Activated naive CD4-positive, alpha-beta T cell treated with anti-CD3 and anti-CD28 coated beads, Interleukin-2, amount 50 U/mL, for 16 hours (primary cell): ENCODE measurements around the gene RNF5.
"Not testable (repeated sequence)": the region's sequence is repeated elsewhere in the genome, so short reads cannot be mapped to it uniquely, and the experiment has no call there.

Experiments
- DNase-seq: peaks from one replicate; pipeline ENCODE4 v3.0.0-alpha.2; 2020

RNF5 gene

GRCh38 chr6:32190911-32191677 lies 12.9 kb downstream of the RNF5 start:
- DNase-seq: no peak

- no peak for DNase-seq
Observed at GRCh38 chr6:32191696-32192607, 13.7 kb downstream of the RNF5 start.

GRCh38 chr6:32192608-32193039 lies 14.4 kb downstream of the RNF5 start, which contains the start of gene GPSM3:
Gene GPSM3 (minus strand): TSS chr6:32192643. CDS start chr6:32192513, 130 bp downstream.
- peak; percentile 32 for DNase-seq

DNA sequence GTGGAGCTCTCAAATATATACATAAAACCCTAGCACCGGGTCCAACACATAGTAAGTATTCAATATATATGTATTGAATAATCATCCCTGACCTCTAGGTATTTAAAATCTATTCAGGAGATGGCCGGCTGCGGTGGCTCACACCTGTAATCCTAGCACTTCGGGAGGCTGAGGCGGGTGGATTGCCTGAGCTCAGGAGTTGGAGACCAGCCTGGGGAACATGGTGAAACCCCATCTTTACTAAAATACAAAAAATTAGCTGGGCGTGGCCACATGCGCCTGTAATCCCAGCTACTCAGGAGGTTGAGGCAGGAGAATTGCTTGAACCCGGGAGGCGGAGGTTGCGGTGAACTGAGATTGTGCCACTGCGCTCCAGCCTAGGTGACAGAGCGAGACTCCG lies 14.9 kb downstream of the RNF5 start:
- not testable (repeated sequence) for DNase-seq

DNA sequence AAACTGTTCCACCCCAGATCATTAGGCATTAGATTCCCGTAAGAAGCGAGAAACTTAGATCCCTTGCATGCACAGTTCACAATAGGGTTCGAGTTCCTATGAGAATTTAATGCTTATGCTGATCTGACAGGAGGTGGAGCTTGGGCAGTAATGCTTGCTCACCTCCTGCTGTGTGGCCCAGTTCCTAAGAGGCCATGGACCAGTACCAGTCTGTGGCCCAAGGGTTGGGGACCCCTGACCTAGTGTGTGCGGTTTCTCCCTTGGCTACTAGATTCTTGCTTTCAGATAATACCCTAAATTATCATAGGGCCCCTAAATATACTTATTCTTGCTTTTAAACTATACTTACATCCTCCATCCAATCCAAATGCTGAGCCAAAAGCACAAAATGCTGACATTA lies 16.2 kb downstream of the RNF5 start:
- DNase-seq: no peak

- no peak for DNase-seq
Observed at GRCh38 chr6:32194825-32195651, 16.8 kb downstream of the RNF5 start.

DNA sequence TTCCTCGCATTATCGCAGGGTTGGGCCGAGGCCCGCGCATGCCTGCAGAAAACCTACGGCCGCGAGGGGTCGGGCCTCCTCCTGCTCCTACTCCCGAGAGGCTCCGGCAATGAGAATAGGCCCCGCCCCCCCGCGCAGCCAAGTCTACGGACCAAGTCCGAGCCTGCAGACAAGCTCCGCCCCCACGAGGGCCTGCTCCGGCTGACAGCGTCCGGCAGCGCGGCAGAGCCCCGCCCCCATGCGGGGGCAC lies 17.4 kb downstream of the RNF5 start:
- peak; percentile 100 for DNase-seq

GRCh38 chr6:32195902-32196681 lies 17.9 kb downstream of the RNF5 start:
- peak; percentile 51 for DNase-seq

GRCh38 chr6:32196682-32197616 lies 18.7 kb downstream of the RNF5 start:
- no peak for DNase-seq

DNA sequence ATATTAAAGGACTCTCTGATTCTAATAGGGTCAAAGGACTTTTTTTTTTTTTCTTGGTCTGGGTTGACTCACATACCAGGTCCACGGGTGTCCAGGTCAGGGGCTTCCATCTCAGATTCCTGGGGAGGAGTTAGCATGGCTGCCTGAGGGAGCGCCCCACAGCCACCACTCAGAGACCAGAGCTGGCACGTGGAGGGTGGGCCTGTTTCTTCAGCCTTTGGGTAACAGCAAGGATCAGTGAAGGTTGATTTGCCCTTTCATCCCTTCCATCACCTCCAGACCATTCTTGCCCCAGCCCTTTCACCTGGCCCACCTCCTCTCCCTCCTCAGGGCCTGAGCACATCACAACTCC lies 20.1 kb downstream of the RNF5 start:
- no peak for DNase-seq

- DNase-seq: no peak
Observed at GRCh38 chr6:32198866-32199265, 20.7 kb downstream of the RNF5 start.

- DNase-seq: no peak
Observed at GRCh38 chr6:32200711-32201475, 22.7 kb downstream of the RNF5 start.

GRCh38 chr6:32202186-32202585 lies 24.0 kb downstream of the RNF5 start:
- no peak for DNase-seq

- no peak for DNase-seq
Observed at GRCh38 chr6:32203426-32204267, 25.4 kb downstream of the RNF5 start.

GRCh38 chr6:32204268-32204715 lies 26.1 kb downstream of the RNF5 start:
- no peak for DNase-seq

DNA sequence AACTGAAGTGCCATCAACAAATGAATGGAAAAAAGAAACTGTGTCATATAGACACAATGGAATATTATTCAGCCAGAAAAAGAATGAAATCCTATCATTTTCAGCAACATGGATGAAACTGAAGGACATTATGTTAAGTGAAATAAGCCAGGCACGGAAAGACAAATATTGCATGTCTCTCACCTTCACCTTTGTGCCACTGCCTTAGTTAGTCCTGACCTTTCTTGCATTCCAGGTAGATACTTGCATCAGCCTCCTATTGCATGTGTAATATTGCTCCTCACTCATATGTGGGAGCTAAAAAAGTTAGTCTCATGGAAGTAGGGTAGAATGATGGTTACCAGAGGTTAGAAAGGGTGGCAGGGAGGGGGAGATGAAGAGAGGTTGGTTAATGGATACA lies 30.8 kb downstream of the RNF5 start:
- no peak for DNase-seq

- DNase-seq: no peak
Observed at GRCh38 chr6:32210191-32210601, 32.0 kb downstream of the RNF5 start.

DNA sequence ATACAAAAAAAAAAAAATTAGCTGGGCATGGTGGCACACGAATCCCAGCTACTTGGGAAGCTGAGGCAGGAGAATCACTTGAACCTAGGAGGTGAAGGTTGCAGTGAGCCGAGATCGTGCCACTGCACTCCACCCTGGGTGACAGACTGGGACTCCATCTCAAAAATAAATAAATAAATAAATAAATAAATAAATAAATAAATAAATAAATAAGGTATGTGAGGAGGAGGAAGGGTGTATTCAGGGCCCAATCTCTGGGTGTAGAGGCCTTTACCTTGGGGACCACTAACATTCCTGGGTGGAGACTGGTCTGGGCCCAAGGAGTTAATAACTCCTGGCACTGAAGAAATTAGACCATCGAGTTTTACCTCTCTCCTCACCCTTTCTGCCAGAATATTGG lies 33.2 kb downstream of the RNF5 start:
- not testable (repeated sequence) for DNase-seq

GRCh38 chr6:32212076-32212760 lies 34.0 kb downstream of the RNF5 start:
- DNase-seq: no peak
